GM04503 (cell line): ENCODE measurements around the gene KAT2B.
"Not testable (repeated sequence)": the region's sequence is repeated elsewhere in the genome, so short reads cannot be mapped to it uniquely, and the experiment has no call there.

Experiments used
- DNase-seq: peaks from one replicate; pipeline ENCODE4 v3.0.0-alpha.2; 2012; ENCODE audit warnings: low read depth

KAT2B gene

DNA sequence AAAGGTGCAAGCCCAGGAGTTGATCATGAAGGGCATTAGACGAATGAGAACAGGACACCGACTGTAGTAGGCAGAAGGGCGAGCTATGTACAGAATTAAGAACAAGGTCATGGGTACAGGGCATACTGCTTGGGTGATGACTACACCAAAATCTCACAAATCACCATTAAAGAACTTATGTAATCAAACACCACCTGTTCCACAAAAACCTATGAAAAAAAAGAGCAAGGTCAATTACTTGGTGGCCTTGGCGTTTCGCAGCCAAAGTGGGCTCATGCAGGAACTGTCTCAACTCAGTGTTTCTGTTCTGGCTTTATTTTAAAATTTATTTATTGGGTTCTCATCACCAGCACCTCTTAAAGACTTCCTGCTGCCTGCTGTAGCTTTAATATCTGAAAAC is 2.1 kb downstream of the KAT2B start:
- no peak for DNase-seq

DNA sequence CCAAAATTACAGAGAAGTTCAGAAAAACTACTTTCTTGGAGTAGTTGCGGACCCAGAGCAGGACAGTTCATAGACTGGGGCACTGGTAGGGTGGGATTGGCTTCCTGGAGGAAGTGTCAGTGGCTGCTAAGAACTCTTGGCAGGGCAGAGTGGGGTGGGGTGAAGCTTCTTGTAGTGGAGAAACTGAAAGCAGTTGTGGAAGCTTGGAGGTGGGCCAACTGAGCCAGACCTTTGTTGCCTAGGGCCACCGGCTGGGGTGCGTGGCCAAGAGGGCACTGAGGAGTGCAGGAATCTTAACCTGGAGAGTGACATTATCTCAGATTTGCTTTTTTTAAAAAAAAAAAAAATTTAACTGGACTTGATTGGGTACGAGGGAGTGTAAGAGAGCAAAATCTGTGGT is 3.1 kb downstream of the KAT2B start:
- no peak for DNase-seq

DNA sequence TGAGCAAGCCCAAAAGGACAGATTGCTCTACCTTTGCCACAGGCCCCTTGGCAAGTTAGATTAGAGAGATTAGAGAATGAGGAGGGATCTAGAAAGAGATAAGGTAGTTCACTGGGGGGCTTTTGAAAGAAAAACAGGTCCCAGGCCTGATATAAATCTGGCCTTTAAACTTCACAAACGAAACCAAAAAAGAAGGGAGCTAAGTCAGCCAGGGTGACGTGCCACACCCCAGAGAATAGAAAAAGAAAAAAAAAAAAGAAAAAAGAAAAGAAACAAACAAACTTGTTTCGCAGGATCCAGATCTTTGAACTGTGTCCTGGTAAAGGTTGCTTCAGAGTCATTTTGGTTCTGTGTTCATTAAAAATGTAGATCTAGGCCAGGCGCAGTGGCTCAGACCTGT is 3.6 kb downstream of the KAT2B start:
- no peak for DNase-seq

DNA sequence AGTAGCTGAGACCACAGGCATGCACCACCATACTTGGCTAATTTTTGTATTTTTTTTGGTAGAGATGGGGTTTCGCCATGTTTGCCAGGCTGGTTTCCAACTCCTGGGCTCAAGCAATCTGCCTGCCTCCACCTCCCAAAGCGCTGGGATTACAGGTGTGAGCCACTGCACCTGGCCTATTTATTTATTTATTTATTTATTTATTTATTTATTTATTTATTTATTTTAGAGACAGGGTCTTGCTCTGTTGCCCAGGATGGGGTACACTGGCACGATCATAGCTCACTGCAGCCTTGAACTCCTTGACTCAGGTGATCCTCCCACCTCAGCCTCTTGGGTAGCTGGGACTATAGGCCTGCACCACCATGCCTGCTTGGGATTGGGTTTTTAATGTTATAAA is 4.9 kb downstream of the KAT2B start:
- DNase-seq = not testable (repeated sequence)

DNA sequence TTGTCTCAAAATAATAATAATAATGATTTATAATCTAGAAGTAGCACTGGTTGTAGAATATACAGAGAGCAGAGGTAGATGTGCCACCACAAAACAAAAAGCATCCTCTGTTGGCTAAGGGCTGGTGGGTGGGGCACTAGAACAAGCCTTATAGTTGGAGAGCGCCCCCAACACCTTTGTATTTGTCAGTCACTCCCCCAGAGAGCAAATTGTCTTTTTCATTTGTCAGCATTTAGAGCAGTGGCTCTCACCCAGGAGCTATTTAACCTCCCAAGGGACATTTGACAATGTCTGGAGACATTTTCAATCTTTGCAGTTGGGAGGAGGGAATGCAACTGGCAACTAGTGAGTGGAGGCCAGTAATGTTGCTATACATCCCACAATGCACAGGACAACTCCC is 6.3 kb downstream of the KAT2B start:
- DNase-seq = no peak

DNA sequence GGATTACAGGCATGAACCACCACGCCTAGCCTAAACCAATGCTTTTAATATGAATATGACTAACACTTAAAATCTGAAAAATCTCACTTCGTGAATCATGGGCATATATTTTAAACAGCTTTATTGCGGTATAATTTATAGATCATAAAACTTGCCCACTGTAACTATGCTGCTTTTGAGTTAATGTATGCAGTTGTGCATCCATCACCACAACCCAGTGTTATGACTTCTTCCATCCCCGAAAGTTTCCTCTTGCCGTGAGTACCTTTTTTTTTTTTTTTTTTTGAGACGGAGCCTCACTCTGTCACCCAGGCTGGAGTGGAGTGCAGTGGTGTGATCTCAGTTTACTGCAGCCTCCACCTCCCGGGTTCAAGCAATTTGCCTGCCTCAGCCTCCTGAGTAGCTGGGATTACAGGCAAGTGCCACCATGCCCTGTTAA is 7.1 kb downstream of the KAT2B start:
- no peak for DNase-seq

DNA sequence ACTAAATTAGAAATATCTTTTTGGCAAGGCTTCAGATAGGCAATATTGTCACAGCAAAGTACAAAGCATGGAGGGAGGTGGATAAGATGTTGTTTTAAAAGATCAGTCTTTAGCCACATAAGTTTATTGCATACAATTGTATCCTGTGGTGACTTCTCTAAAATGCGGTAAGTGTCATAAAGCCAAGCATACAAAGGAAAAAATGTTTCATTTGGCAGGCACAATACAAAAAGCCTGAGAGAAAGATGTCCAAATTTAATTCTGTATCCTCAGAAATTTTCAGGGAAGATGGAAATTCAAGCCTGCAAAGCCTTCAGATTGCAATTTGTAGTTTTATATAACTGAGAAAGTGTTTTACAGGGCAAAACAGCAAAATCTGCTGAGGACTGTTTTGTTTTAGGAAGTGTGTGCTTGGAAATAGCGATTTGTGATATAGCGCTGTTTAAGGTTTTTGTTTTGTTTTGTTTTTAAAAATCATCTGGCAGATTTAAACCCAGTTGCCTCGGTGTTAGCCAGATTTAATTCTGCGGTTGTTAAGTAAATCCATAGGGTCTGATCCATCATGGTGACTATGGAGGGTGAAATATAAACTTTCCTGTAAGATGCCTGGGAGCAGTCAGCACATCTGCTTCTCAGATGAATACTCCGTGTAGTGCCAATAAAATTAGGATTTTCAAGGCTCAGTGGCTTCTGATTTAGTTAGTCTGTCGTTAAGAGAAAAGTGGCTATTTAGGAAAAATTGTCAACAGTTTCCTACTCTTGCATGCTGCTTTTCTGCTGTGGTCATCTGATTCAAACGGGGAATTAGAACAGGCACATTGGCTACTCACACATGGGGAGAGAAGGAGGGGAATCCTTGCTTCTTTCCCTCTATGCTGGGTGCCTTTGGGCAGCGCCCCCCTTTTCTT is 8.0 kb downstream of the KAT2B start:
- DNase-seq = no peak

DNA sequence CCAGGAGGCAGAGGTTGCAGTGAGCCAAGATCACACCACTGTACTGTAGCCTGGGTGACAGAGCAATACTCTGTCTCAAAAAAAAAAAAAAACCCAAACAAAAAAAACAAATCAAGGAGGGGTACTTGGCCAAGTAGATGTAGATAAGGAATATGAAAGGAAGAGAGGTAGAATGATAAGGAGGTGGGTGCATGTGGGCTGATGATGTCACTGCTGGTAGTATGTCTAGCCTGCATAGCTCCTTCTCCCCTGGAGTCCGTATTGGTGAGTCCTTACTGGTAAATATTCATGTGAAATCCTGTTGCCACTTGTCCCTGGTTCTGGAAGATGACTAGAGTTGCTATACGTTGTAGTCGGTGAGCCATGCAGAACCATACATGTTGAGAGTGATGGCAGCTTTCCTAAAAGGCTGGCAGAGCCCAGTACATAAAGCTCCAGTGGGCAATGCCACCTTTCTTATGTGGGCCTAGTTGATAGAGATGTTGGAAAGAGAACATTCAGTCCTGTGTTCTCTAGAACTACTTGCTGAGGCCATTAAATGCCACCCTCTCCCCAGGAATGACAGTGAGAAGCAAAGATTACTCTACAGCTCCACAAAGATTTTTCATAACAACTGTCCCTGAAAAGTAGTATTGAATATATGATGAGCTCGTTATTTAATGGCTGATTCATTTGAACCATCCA is 11.0 kb downstream of the KAT2B start:
- no peak for DNase-seq

DNA sequence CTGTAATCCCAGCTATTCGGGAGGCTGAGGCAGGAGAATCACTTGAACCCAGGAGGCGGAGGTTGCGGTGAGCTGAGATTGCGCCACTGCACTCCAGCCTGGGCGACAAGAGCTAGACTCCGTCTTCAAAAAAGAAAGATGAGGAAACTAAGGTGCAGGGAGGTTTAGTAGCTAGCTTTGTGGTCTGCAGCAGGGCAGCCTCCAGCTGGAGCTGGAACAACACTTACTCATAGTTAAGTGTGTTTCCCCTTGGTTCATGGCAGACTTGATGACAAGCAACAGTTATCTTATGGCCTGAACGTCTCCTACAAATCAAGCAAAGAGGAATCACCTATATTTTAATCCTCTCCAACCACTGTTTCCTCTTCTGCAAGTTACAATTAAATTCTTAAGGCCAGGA is 12.6 kb downstream of the KAT2B start:
- DNase-seq = no peak

DNA sequence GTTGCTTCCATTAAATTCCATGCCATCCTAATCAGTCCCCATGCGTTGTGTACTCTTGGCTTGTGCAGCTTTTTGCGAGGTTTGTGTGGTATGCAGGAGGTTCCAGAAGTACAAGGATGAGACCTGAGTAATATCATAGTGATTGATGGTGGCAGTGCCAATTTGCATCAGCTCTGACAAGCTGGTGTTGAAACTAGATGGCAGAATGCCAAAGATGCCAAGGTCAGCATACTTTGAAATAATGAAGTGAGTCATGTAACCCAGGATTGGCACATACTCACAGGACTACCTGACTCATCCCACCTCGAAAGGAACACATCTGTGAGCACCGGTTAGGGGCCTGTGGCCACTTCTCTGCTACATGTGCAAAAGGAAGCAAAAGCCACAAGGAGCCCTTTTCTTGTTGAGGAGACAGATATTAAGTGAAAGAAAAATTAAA is 14.3 kb downstream of the KAT2B start:
- DNase-seq = no peak

DNA sequence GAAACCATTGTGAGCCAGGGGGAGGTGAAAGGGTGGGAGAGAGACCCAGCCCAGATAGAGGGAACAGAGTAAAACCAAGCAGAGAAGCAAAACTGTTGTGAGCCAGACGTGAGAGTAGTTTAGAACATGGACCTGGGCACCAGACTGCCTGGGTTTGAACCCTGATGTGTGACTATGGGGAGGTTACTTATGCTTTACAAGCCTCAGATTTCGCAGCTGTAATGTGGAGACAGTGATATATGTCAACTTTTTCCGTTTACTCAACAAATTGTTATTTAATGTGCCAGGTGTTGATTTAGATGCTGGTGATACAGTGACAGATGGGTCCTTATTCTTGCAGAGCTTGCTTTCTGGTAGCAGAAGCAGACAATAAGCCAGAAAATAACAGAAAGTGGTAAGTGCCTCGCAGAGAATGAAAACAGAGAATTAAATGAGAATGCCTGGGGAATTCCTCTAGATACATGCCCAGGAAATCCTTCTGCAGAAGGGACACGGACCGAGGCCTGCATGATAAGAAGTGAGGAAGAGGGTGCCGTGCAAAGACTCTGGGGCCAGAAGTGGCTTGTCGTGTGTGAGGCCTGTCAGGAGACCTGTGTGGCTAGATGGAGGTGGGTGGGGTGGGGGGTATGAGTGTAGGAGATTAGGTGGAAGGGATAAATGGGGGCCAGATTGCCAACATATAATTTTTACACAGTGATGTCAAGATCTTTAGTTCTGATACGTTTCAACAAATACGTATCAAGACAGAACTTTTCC is 15.0 kb downstream of the KAT2B start:
- DNase-seq = no peak

DNA sequence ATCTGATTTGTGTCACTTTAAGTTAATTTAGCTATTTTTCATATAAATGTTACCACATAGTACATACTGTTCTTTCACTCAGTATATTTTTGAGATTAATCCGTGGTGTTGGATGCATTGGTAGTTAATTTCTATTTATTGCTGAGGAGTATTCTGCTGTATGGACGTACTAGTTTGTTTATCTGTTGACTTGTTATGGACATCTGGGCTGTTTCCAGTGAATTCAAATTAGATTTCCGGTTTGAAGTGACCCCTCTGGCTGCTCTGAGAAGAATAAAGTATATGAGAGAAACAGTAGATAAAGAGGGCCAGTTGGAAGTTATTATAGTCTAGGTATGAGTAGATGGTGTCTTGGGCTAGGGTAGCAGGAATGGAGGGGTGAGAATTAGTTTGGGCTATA is 15.6 kb downstream of the KAT2B start:
- DNase-seq = no peak

DNA sequence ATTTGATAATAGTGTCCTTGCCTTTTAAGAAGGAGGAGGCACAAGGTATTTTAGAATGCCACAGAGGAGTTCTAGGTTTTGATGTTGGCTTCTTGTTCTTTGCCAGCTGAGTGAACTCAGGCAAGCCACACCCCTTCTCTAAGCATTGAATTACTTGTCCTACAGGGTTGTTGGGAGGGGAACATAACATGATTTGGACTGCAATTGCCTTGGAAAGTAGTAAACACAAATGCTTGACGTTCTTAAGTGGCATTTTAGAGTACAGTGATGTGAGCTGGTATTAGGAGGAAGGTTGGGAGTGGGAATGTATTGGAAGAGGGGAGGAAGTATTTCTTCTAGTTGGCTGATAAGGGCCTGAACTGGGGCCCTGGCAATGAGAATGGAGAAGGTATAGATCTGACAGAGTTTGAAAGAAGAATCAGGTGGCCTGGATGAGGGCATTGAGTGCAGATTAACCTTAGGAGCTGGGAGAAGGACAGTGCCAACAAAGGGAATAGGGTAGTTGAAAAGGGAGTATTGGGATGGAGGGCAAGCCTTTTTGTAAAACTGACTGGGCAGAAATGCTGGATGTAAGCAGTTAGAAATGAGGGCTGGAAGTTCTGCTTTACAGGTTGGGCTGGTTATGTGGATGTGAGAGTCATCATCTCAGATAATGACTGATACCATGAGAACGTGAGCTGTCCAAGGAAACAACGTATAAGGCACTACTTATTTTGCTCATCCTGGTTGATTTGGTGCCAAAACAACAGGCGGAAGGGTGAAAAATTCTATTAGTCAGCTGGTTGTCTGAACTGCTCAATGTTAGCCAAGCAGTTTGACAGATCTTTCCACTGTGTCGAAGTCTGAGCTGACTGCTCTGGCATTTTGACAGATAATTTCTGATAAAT is 16.7 kb downstream of the KAT2B start:
- DNase-seq = no peak

DNA sequence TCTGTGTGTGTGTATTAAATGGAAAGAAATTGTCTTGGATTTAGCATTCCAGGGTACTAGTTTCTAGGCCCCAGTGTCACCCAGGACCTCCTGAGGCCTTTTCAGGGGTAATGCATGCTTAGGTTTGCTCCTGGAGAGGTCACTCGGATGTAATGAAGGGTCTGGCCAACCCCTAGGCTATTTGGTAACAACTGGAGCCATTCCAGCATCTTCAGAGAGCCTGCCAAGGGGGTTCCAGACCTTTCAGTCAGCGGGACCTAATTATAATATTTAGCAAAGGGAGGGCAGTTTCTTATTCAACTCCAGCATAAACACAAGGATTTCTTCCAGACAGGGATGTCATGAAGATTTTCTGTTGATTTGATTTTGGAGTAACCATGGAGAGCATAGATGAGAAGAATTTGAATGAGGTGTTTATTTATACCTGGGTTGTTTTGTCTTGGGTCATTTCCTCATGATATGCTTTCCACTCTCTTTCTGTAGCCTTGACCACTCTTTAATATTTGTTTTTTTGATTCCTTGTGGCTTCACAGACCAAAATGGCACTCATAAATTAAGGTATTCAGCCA is 17.4 kb downstream of the KAT2B start:
- DNase-seq = no peak

DNA sequence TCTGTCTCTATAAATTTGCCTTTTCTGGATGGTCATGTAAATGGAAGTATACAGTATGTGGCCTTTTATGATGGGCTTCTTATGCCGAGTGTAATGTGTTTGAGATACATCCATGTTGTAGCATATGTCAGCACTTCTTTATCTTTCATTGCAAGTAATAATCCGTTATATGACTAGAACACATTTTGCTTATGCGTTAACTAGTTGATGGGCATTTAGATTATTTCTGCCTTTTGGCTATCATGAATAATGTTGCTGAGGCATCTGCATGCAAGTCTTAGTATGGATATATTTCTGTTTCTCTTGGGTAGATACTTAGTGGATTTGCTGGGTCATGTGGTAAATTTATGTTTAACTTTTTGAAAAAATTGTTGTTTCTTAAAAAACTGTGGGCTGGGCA is 19.7 kb downstream of the KAT2B start:
- DNase-seq = no peak

DNA sequence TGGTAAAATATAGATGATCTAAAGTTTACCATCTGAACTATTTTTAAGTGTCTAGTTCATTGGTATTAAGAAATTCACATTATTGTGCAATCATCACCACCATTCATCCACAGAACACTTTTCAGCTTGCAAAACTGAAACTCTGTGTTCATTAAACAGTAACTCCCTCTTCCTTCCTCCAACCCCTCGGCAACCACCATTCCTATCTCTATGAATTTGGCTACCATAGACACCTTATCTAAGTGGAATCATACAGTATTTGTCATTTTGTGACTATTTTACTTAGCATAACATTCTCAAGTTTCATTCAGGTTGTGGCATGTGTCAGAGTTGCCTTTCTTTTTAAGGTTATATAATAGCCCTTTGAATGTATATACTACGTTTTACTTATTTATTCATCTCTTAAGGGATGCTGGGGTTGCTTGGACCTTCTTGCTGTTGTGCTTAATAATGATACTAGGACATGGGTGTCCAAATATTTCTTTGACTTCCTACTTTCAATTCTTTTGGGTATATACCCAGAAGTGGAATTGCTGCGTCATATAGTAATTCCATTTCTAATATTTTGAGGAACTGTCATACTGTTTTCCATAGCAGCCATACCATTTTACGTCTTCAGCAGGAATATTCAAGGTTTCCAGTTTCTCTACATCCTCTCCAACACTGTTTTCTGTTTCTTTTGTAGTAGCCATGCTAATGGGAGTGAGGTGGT is 20.9 kb downstream of the KAT2B start:
- no peak for DNase-seq

DNA sequence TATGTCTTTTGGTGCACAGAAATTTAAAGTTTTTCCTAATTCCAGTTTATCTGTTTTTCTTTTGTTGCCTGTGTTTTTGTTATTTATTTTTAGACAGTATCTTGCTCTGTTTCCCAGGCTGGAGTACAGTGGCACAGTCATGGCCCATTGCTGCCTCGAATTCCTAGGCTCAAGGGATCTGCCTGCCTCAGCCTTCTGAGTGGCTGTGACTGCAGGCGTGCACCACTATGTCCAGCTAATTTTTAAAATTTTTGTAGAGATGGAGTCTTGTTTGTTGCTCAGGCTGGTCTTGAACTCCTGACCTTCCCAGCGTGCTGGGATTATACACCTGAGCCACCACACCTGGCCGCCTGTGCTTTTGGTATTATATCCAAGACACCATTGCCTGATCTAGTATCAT is 22.8 kb downstream of the KAT2B start:
- no peak for DNase-seq

DNA sequence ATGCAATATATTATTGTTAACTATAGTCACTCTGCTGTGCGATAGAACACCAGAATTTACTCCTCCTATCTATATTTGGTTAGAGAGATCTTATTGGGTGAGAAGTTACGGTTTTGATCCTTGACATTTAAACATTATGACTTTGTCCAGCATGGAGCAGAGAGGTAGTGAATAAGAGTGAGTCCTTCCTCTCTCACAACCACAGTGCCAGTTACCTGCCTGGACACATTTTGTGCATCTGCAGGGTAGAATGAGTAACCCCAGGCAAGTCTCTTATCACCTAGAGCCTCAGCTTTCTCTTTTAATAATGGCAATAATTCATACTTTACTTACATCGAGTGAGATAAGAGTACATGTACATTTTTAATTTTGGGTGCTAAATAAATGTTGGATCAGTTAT is 24.1 kb downstream of the KAT2B start:
- DNase-seq = no peak

DNA sequence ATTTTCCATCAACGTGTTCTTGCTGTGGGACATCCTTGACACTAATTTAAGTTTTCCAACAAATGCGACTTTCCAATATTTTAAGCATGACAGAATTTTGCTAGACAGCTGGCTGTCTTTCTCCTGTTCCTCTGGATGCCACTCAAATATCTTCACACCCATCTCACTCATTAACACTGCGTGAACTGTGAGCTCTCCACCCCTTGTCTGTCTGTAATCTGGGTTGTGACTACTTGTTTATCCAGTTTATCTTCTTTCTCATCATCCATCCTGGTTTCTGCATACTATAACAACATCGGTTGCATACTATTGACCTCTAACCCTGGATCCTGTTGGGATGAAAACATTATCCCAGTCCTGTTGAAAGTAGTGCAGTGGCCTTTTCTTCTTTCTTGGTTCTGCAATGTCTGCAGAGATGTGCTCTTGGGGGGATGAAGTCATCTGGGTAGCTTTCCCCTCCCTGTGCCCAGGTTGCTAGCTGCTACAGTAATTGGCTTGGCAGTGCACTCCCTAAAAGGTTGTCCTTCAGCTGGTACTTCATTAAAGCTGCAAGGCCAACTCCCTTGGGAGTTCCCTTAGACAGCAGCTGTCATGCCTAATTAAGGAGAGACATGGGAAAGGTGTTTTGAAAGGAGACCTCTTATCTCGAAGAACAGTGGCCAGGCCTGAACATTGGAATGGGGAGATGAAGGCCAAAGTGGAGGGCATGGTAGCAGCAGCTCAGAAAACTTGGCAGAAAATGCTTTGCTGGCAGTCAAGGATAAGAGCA is 24.7 kb downstream of the KAT2B start:
- no peak for DNase-seq

DNA sequence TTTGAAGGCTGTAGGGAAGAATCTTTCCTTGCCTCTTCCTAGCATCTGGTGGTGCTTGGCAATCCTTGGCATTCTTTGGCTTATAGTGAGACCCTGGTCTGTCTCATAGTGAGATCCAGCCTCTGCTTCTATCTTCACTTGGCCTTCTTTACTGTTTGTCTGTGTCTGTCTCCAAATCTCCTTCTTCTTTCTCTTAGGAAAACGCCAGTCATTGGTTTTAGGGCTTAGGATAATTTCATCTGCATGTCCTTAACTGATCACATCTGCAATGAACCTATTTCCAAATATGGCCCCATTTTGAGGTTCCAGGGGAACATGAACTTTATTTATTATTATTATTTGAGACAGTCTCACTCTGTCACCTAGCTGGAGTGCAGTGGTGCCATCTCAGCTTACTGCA is 25.8 kb downstream of the KAT2B start:
- no peak for DNase-seq
